GM10248 (cell line): ENCODE results near the gene TINAGL1.

Experiments
- CTCF ChIA-PET: fragments of 300-600 bp; sonication (Branson Sonifier 250); formaldehyde crosslinking; extraction: SDS; loops from one replicate; lab custom pipeline; 2021; ENCODE audit warnings: antibody characterized with exemption; lab: Yijun Ruan, JAX
- POLR2A ChIA-PET: fragments of 350-650 bp; sonication (Branson Sonifier 250); formaldehyde crosslinking; extraction: SDS; loops from one replicate; lab custom pipeline; 2020; ENCODE audit warnings: antibody characterized with exemption; lab: Yijun Ruan, JAX
- DNase-seq: peaks from one replicate; pipeline ENCODE4 v3.0.0; 2012; ENCODE audit errors: extremely low spot score
- CTCF ChIP-seq: IDR thresholded peaks from 2 replicates; pipeline ENCODE4 v1.5.1; 2012; ENCODE audit warnings: mild to moderate bottlenecking, low read depth; ENCODE audit errors: extremely low read depth, missing control alignments, control extremely low read depth

The TINAGL1 gene

GRCh38 chr1:31602081-31602480, 25.8 kb downstream of the TINAGL1 start:
- no peak for DNase-seq
- TF ChIP-seq CTCF, result no peak
- ChIA-PET CTCF (interaction anchor here (1.4 to 6.1 kb wide), 3 partner anchors 9 to 39 kb away, joined by 4 to 38 read pairs (median 6); no protein-coding TSS in a partner anchor), POLR2A (no interaction called here)

- no peak for TF ChIP-seq CTCF
- peak; percentile 87 for DNase-seq
- POLR2A ChIA-PET, result no interaction called here
- CTCF ChIA-PET, result interaction anchor here (0.8 to 6.1 kb wide), 5 partner anchors 12 to 43 kb away, joined by 3 to 41 read pairs (median 3); partner anchors contain the start of gene HCRTR1
Observed at GRCh38 chr1:31605908-31606427, 29.7 kb downstream of the TINAGL1 start.

GRCh38 chr1:31607360-31607759, 31.0 kb downstream of the TINAGL1 start:
- DNase-seq, result no peak
- ChIA-PET POLR2A (interaction anchor here (0.6 to 0.7 kb wide), 2 partner anchors 35 to 118 kb away, joined by 3 to 4 read pairs; no protein-coding TSS in a partner anchor), CTCF (interaction anchor here (1.0 to 5.7 kb wide), 7 partner anchors 9 to 44 kb away, joined by 3 to 41 read pairs (median 5); partner anchors contain the start of gene HCRTR1)
- TF ChIP-seq CTCF, result no peak

GRCh38 chr1:31609514-31610118, 33.3 kb downstream of the TINAGL1 start:
- DNase-seq, result no peak
- TF ChIP-seq CTCF, result no peak
- ChIA-PET CTCF (interaction anchor here (0.8 to 5.7 kb wide), 4 partner anchors 8 to 19 kb away, joined by 3 to 41 read pairs (median 4); partner anchors contain the start of gene HCRTR1), POLR2A (no interaction called here)

- no peak for TF ChIP-seq CTCF
- DNase-seq, result no peak
- ChIA-PET POLR2A (no interaction called here), CTCF (interaction anchor here (1.1 kb wide), 1 partner anchor 18 kb away, joined by 4 read pairs; no protein-coding TSS in a partner anchor)
Observed at GRCh38 chr1:31614414-31615005, 38.2 kb downstream of the TINAGL1 start.

GRCh38 chr1:31615414-31615813, 39.1 kb downstream of the TINAGL1 start:
- CTCF ChIA-PET, result interaction anchor here (4.2 kb wide), 2 partner anchors 14 to 50 kb away, joined by 28 to 52 read pairs; no protein-coding TSS in a partner anchor
- no peak for DNase-seq
- TF ChIP-seq CTCF, result no peak
- POLR2A ChIA-PET, result interaction anchor here (0.6 kb wide), 1 partner anchor 10 kb away, joined by 5 read pairs; no protein-coding TSS in a partner anchor
